Neural crest cell (in vitro differentiated cells): Measurements from ENCODE around the gene CPA5. TPM values are rescaled to one million over a fixed set of nuclear protein-coding genes. Genes with fewer than 3 reads are reported as not detected.

Experiments
- DNase-seq: peaks from one replicate; pipeline ENCODE4 v3.0.0; 2021; ENCODE audit warnings: low read depth, mixed read lengths, low spot score
- H3K27ac Mint-ChIP-seq: one replicate; pipeline ENCODE4 v1.8.0; 2021; ENCODE audit warnings: mild to moderate bottlenecking, mixed read lengths; ENCODE audit not compliant: unreplicated experiment
- H3K27me3 Mint-ChIP-seq: 2 replicates; pipeline ENCODE4 v1.8.0; 2021; ENCODE audit warnings: low read depth, mild to moderate bottlenecking, mixed read lengths
- H3K36me3 Mint-ChIP-seq: 2 replicates; pipeline ENCODE4 v1.8.0; 2021; ENCODE audit warnings: low read depth, mild to moderate bottlenecking, mixed read lengths
- H3K4me1 Mint-ChIP-seq: 2 replicates; pipeline ENCODE4 v1.8.0; 2021; ENCODE audit warnings: mixed read lengths
- H3K4me3 Mint-ChIP-seq: one replicate; pipeline ENCODE4 v1.8.0; 2021; ENCODE audit warnings: mild to moderate bottlenecking, mixed read lengths
- H3K9me3 Mint-ChIP-seq: 2 replicates; pipeline ENCODE4 v1.8.0; 2021; ENCODE audit warnings: mixed read lengths
- CTCF ChIP-seq: fragments of 200-600 bp; sonication (generic); conservative IDR thresholded peaks from 2 replicates; pipeline ENCODE4 v1.5.0; 2021; ENCODE audit warnings: antibody characterized with exemption, mild to moderate bottlenecking
- total RNA-seq: library from RNA; stranded (reverse); gene quantifications from 2 replicates; pipeline ENCODE4 v1.2.1, GENCODE V29; 2021

CPA5 gene
- total RNA-seq, 1 donor from 2014 or later: not detected

DNA sequence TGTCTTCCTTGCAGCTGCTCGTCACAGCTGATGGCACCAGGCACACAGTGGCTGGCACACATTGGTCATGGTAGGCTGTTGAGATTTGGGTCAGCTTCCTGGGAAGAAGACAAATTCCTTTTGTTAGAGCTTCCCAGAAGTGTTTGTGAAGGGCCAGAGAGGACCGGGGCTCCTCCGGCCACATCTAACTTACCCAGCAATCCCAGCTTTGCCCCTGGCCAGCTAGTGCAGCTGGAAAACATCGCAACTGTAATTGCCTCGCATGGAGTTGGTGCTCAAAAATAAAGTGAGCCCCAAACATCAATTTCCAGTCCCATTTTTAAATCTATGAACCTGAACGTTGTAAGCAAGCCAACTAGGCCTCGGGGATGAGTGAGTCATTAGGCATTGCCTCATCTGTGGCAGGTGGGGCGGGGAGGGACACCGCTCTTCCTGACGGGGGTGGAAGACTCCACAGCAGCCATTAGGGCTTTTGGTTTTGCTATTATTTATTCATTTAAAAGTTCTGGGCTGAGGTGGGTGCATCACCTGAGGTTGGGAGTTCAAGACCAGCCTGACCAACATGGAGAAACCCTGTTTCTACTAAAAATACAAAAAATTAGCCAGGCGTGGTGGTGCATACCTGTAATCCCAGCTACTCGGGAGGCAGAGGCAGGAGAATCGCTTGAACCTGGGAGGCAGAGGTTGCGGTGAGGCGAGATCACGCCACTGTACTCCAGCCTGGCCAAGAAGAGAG is 12.4 kb downstream of the CPA5 start:
- Mint-ChIP-seq H3K27ac (peak overlapping the region; percentile 97), H3K9me3 (peaks cover 8% of the 10 kb centered on the region), H3K4me3 (no peak overlapping the region), H3K4me1 (peaks cover 42% of the 10 kb centered on the region), H3K27me3 (no peaks in the 10 kb centered on the region), H3K36me3 (peaks cover 4% of the 10 kb centered on the region)
- DNase-seq: no peak
- no peak for TF ChIP-seq CTCF

GRCh38 chr7:130358471-130358870 is 13.9 kb downstream of the CPA5 start:
- Mint-ChIP-seq H3K36me3 (peaks cover 4% of the 10 kb centered on the region), H3K4me3 (no peak overlapping the region), H3K27ac (no peak overlapping the region), H3K27me3 (no peaks in the 10 kb centered on the region), H3K4me1 (peaks cover 28% of the 10 kb centered on the region), H3K9me3 (peaks cover 8% of the 10 kb centered on the region)
- no peak for DNase-seq
- TF ChIP-seq CTCF: no peak

- DNase-seq: no peak
- H3K9me3 Mint-ChIP-seq: peaks cover 8% of the 10 kb centered on the region
- no peaks in the 10 kb centered on the region for H3K27me3 Mint-ChIP-seq
- H3K36me3 Mint-ChIP-seq: peaks cover 4% of the 10 kb centered on the region
- TF ChIP-seq CTCF: no peak
- no peak overlapping the region for H3K27ac Mint-ChIP-seq
- H3K4me1 Mint-ChIP-seq: peaks cover 21% of the 10 kb centered on the region
- H3K4me3 Mint-ChIP-seq: no peak overlapping the region
Measured at GRCh38 chr7:130359276-130359857, 14.8 kb downstream of the CPA5 start.

GRCh38 chr7:130360518-130360917 is 15.9 kb downstream of the CPA5 start:
- H3K27ac Mint-ChIP-seq: no peak overlapping the region
- H3K4me3 Mint-ChIP-seq: no peak overlapping the region
- no peak for TF ChIP-seq CTCF
- no peaks in the 10 kb centered on the region for H3K27me3 Mint-ChIP-seq
- no peak for DNase-seq
- peaks cover 4% of the 10 kb centered on the region for H3K36me3 Mint-ChIP-seq
- peaks cover 8% of the 10 kb centered on the region for H3K9me3 Mint-ChIP-seq
- peaks cover 22% of the 10 kb centered on the region for H3K4me1 Mint-ChIP-seq

DNA sequence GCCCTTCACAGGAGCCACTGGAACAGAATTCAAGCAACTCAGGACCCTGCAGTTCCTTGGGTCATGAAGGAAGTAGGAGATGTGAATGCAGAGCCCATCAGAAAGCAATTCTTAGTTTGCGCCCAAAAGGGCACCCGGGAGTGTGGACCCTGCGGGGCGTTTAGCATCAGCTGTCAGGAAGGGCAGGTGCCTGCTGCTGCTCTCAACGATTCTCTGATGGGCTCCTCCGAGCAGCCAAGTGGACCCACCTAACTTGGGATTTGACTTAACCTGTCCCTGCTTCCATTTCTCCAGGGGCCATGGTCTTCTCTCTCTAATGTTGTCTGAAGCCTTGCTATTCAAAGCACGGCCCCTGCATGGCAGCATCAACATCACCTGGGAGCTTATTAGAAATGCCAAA is 17.1 kb downstream of the CPA5 start:
- Mint-ChIP-seq H3K27me3 (no peaks in the 10 kb centered on the region), H3K9me3 (peaks cover 8% of the 10 kb centered on the region), H3K4me1 (peaks cover 22% of the 10 kb centered on the region), H3K4me3 (no peak overlapping the region), H3K36me3 (peaks cover 4% of the 10 kb centered on the region), H3K27ac (no peak overlapping the region)
- no peak for TF ChIP-seq CTCF
- DNase-seq: no peak
